Osteocyte (in vitro differentiated cells): ENCODE data around the gene CGNL1. TPM values are rescaled to one million over a fixed set of nuclear protein-coding genes. Genes with fewer than 3 reads are reported as not detected.

Experiments
- DNase-seq: peaks from one replicate; pipeline ENCODE4 v3.0.0; 2021; ENCODE audit warnings: mixed read lengths; ENCODE audit not compliant: unreplicated experiment; ENCODE audit errors: extremely low spot score
- H3K27ac Mint-ChIP-seq: one replicate; pipeline ENCODE4 v1.8.0; 2021; ENCODE audit warnings: mild to moderate bottlenecking, mixed read lengths; ENCODE audit not compliant: unreplicated experiment
- H3K27me3 Mint-ChIP-seq: one replicate; pipeline ENCODE4 v1.8.0; 2021; ENCODE audit warnings: mixed read lengths; ENCODE audit not compliant: unreplicated experiment
- H3K36me3 Mint-ChIP-seq: one replicate; pipeline ENCODE4 v1.8.0; 2021; ENCODE audit warnings: mixed read lengths; ENCODE audit not compliant: unreplicated experiment
- H3K4me1 Mint-ChIP-seq: one replicate; pipeline ENCODE4 v1.8.0; 2021; ENCODE audit warnings: mixed read lengths; ENCODE audit not compliant: unreplicated experiment
- H3K4me3 Mint-ChIP-seq: one replicate; pipeline ENCODE4 v1.8.0; 2021; ENCODE audit warnings: mild to moderate bottlenecking, moderate library complexity, mixed read lengths; ENCODE audit not compliant: unreplicated experiment
- H3K9me3 Mint-ChIP-seq: one replicate; pipeline ENCODE4 v1.8.0; 2021; ENCODE audit warnings: mixed read lengths; ENCODE audit not compliant: unreplicated experiment
- CTCF ChIP-seq: fragments of 200-600 bp; sonication (generic); IDR thresholded peaks from 2 replicates; pipeline ENCODE4 v1.5.0; 2021; ENCODE audit warnings: antibody characterized with exemption, mild to moderate bottlenecking, moderate library complexity
- total RNA-seq: library from RNA; stranded (reverse); gene quantifications from 2 replicates; pipeline ENCODE4 v1.2.1, GENCODE V29; 2021

The CGNL1 gene
- total RNA-seq, 1 donor from 2014 or later, result 6.2 TPM

DNA sequence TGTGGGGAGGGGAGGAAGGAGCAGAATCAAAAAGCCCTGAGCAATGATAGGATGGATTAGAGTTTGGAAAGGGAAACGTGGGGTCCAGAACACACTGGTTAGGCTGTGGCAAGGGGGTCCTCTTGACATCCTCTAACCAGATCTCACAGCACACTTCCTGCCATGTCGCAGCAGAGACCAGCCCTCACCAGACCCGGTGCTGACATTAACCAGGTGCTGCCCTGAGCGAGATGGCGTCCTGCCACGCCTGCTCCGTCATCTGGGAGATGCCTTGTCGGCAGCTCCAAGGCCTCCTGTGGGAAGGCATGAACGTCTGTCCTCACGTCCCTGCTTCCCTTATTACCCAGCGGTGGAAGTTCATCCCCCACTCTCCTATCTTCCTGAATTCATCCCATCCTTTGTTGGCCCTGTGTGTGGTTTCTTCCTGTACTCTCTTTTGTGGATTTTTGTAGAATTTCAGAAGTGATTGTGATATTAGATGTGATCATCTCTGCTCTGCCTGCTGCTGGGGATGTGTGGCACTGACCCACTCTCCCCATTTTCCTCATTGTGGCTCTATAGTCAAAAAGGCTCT lies 186.0 kb downstream of the CGNL1 start:
- no peak for TF ChIP-seq CTCF
- peaks cover 11% of the 10 kb centered on the region for H3K27me3 Mint-ChIP-seq
- no peaks in the 10 kb centered on the region for H3K9me3 Mint-ChIP-seq
- peaks cover 9% of the 10 kb centered on the region for H3K4me1 Mint-ChIP-seq
- DNase-seq, result no peak
- H3K27ac Mint-ChIP-seq, result no peak overlapping the region
- H3K36me3 Mint-ChIP-seq, result no peaks in the 10 kb centered on the region
- H3K4me3 Mint-ChIP-seq, result no peak overlapping the region

GRCh38 chr15:57563416-57563815 lies 187.1 kb downstream of the CGNL1 start:
- Mint-ChIP-seq H3K9me3 (no peaks in the 10 kb centered on the region), H3K27me3 (peaks cover 15% of the 10 kb centered on the region), H3K4me3 (no peak overlapping the region), H3K4me1 (peaks cover 9% of the 10 kb centered on the region), H3K36me3 (no peaks in the 10 kb centered on the region), H3K27ac (no peak overlapping the region)
- DNase-seq, result no peak
- TF ChIP-seq CTCF, result no peak

- no peak for TF ChIP-seq CTCF
- no peaks in the 10 kb centered on the region for H3K36me3 Mint-ChIP-seq
- H3K27me3 Mint-ChIP-seq, result peaks cover 26% of the 10 kb centered on the region
- H3K4me3 Mint-ChIP-seq, result no peak overlapping the region
- peaks cover 9% of the 10 kb centered on the region for H3K4me1 Mint-ChIP-seq
- H3K9me3 Mint-ChIP-seq, result no peaks in the 10 kb centered on the region
- H3K27ac Mint-ChIP-seq, result no peak overlapping the region
- DNase-seq, result no peak
Observed at GRCh38 chr15:57565311-57565710, 189.0 kb downstream of the CGNL1 start.

- Mint-ChIP-seq H3K27me3 (peaks cover 28% of the 10 kb centered on the region), H3K4me3 (no peak overlapping the region), H3K9me3 (no peaks in the 10 kb centered on the region), H3K4me1 (no peaks in the 10 kb centered on the region), H3K27ac (no peak overlapping the region), H3K36me3 (no peaks in the 10 kb centered on the region)
- DNase-seq, result no peak
- TF ChIP-seq CTCF, result no peak
Observed at GRCh38 chr15:57566834-57567233, 190.5 kb downstream of the CGNL1 start.

- Mint-ChIP-seq H3K4me3 (no peak overlapping the region), H3K4me1 (peaks cover 3% of the 10 kb centered on the region), H3K36me3 (no peaks in the 10 kb centered on the region), H3K27me3 (peaks cover 28% of the 10 kb centered on the region), H3K27ac (no peak overlapping the region), H3K9me3 (no peaks in the 10 kb centered on the region)
- no peak for DNase-seq
- no peak for TF ChIP-seq CTCF
Observed at GRCh38 chr15:57567891-57568290, 191.6 kb downstream of the CGNL1 start.
